Nephron progenitor cell (in vitro differentiated cells): ENCODE measurements around the gene ARHGEF38.

Experiments
- DNase-seq: peaks from one replicate; pipeline ENCODE4 v3.0.0; 2021
- H3K27ac Mint-ChIP-seq: 2 replicates; pipeline ENCODE4 v1.8.0; 2021; ENCODE audit warnings: mild to moderate bottlenecking, moderate library complexity, mixed read lengths
- H3K27me3 Mint-ChIP-seq: 2 replicates; pipeline ENCODE4 v1.8.0; 2021; ENCODE audit warnings: mild to moderate bottlenecking, low read depth, mixed read lengths; ENCODE audit not compliant: poor library complexity
- H3K36me3 Mint-ChIP-seq: 2 replicates; pipeline ENCODE4 v1.8.0; 2021; ENCODE audit warnings: low read depth, mixed read lengths
- H3K4me1 Mint-ChIP-seq: 2 replicates; pipeline ENCODE4 v1.8.0; 2021; ENCODE audit warnings: mixed read lengths
- H3K4me3 Mint-ChIP-seq: 2 replicates; pipeline ENCODE4 v1.8.0; 2021; ENCODE audit warnings: mild to moderate bottlenecking, moderate library complexity, mixed read lengths
- H3K9me3 Mint-ChIP-seq: 2 replicates; pipeline ENCODE4 v1.8.0; 2021; ENCODE audit warnings: mild to moderate bottlenecking, moderate library complexity, mixed read lengths
- TF ChIP-seq, protein P1 (sequence below): fragments of 200-600 bp; sonication (generic); IDR thresholded peaks from 2 replicates; pipeline ENCODE4 v1.5.0; 2021; ENCODE audit warnings: antibody characterized with exemption

Gene ARHGEF38

DNA sequence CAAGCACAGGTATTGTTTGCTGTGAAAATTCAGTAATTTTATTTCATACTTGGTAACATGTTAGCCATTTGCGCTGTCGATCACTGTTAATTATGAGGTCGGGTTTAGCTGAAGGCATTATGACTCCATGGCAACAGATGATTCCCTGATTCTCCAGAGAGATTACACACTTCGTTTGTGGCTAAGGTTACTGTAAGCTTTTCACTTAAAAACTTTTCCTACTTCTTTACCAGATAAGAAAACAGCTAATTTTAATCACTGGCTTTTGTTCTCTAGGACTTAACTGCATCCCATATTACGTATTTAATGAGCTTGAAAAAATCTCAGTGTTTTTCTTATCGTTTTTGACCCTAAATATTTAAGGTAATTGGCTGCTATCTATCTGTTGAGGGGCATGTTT is 158.3 kb downstream of the ARHGEF38 start:
- TF ChIP-seq, protein P1, sequence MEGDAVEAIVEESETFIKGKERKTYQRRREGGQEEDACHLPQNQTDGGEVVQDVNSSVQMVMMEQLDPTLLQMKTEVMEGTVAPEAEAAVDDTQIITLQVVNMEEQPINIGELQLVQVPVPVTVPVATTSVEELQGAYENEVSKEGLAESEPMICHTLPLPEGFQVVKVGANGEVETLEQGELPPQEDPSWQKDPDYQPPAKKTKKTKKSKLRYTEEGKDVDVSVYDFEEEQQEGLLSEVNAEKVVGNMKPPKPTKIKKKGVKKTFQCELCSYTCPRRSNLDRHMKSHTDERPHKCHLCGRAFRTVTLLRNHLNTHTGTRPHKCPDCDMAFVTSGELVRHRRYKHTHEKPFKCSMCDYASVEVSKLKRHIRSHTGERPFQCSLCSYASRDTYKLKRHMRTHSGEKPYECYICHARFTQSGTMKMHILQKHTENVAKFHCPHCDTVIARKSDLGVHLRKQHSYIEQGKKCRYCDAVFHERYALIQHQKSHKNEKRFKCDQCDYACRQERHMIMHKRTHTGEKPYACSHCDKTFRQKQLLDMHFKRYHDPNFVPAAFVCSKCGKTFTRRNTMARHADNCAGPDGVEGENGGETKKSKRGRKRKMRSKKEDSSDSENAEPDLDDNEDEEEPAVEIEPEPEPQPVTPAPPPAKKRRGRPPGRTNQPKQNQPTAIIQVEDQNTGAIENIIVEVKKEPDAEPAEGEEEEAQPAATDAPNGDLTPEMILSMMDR: no peak
- no peaks in the 10 kb centered on the region for H3K27me3 Mint-ChIP-seq
- peaks cover 29% of the 10 kb centered on the region for H3K4me1 Mint-ChIP-seq
- peaks cover 23% of the 10 kb centered on the region for H3K36me3 Mint-ChIP-seq
- no peak overlapping the region for H3K27ac Mint-ChIP-seq
- peaks cover 9% of the 10 kb centered on the region for H3K9me3 Mint-ChIP-seq
- DNase-seq: no peak
- H3K4me3 Mint-ChIP-seq: peak overlapping the region; percentile 94

DNA sequence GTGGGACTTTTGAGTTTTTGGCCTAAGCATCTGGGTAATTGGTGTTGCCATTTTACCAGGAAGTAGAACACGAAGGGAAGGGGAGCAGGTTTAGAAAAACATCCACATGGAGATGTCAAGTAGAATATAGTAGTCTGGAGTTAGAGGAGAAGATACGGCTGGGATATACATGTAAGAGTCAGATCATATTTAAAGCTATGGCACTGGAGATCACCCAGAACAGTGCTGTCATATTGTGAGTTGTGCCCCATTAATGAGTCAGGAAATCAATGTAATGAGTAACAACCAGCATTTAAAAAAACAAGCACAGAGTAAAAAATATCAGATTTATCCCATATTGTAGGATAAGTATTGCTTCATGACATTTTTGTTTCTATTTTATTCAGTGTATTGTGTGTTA is 160.3 kb downstream of the ARHGEF38 start:
- H3K36me3 Mint-ChIP-seq: peaks cover 22% of the 10 kb centered on the region
- no peak overlapping the region for H3K4me3 Mint-ChIP-seq
- TF ChIP-seq, protein P1: no peak
- H3K27ac Mint-ChIP-seq: no peak overlapping the region
- peaks cover 7% of the 10 kb centered on the region for H3K9me3 Mint-ChIP-seq
- H3K4me1 Mint-ChIP-seq: peaks cover 16% of the 10 kb centered on the region
- no peaks in the 10 kb centered on the region for H3K27me3 Mint-ChIP-seq
- no peak for DNase-seq

DNA sequence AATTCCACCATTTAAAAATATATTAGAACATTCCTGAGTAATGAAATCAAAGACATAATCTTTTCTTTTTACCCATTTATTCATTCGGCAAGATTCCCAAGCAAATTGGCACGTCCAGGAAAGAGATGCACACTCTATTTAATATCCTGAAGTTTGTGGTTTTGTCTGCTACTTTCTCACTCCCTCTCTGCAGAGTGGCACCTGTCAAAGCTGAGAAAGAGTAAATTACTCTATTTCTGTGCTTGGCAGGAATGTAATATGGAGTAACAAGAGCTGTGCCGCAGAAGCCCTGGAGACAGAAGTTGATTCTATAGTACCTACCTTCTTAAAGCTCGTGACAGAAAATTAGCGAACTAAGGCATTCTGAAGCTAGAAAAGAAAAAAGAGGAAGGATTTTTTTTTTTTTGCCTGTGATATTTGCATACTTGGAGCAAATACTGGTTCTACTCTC is 161.7 kb downstream of the ARHGEF38 start:
- no peak overlapping the region for H3K4me3 Mint-ChIP-seq
- TF ChIP-seq, protein P1: no peak

DNA sequence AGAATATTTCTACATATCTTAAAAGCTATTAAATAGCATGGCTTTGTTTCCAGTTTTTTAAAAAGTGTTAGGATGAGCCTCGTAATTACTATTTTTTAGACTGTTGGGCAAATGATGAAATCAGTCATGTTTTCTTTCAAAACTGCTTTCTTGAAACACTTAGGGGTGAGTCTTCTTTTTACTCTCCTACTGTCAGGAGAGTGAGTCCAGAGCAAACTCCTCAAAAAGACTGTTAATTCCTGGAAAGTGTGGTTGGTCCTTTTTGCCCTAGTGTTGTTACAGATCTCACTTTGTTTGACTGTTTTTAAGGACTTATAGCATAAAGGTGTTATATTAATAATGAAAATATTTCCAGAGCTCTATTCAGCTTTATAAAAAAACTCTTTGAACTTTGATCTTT is 162.5 kb downstream of the ARHGEF38 start:
- no peak for DNase-seq
- TF ChIP-seq, protein P1: no peak

More for the DNA sequence above, 161.7 kb downstream of the ARHGEF38 start:
- H3K27me3 Mint-ChIP-seq: no peaks in the 10 kb centered on the region
- H3K36me3 Mint-ChIP-seq: peaks cover 27% of the 10 kb centered on the region
- H3K4me1 Mint-ChIP-seq: peaks cover 12% of the 10 kb centered on the region
- no peak overlapping the region for H3K27ac Mint-ChIP-seq
- no peak for DNase-seq
- H3K9me3 Mint-ChIP-seq: peaks cover 7% of the 10 kb centered on the region

DNA sequence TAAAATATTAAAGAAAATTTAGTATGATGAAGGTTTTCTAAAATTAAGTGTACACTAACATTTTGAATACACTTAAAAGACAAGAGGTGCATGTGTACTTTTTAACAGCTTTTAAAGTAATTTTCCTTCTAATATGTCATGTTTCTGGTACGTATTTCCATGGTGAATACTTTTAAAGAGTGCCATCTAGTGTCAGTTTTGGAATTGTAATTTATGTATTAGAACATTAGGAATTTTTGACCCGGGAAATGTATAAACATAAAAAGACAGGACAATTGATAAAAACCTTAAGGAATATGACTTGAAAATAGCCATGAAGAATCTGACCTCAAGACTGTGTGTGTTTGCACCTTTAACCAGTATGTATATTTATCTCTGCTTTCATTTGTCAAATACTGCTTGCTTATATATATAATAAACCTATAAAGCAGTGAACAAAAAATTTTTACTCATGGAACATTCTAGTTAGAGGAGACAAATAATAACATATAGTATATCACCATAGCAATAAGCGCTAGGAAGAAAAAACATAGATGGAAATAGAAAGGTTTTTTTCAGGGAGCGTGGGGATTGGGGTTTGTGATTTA is 163.4 kb downstream of the ARHGEF38 start:
- peaks cover 2% of the 10 kb centered on the region for H3K4me1 Mint-ChIP-seq
- peak overlapping the region; percentile 54 for H3K27ac Mint-ChIP-seq
- TF ChIP-seq, protein P1: peak; percentile 23
- no peak for DNase-seq
- peaks cover 41% of the 10 kb centered on the region for H3K36me3 Mint-ChIP-seq
- H3K4me3 Mint-ChIP-seq: no peak overlapping the region
- H3K9me3 Mint-ChIP-seq: peaks cover 7% of the 10 kb centered on the region
- no peaks in the 10 kb centered on the region for H3K27me3 Mint-ChIP-seq

More for the DNA sequence above, 162.5 kb downstream of the ARHGEF38 start:
- H3K27me3 Mint-ChIP-seq: no peaks in the 10 kb centered on the region
- no peak overlapping the region for H3K4me3 Mint-ChIP-seq
- no peak overlapping the region for H3K27ac Mint-ChIP-seq
- H3K9me3 Mint-ChIP-seq: peaks cover 7% of the 10 kb centered on the region
- peaks cover 8% of the 10 kb centered on the region for H3K4me1 Mint-ChIP-seq
- peaks cover 34% of the 10 kb centered on the region for H3K36me3 Mint-ChIP-seq

DNA sequence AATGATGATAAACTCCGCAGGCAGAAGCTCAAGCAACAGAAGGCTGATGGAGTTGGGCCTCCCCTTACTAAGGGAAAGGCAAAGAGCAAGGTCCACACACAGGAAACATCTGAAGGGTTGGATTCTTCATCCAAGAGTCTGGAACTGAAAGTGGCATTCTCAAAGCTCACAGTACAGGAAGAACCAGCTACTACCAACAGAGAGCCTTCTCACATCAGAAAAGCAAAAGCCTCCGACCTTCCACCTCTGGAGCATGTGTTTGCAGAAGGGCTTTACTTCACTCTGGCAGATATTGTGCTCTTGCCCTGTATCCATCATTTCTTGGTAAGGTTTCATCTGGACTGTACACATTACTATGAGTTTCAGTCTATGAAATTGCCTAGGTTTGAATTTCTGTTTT is 166.8 kb downstream of the ARHGEF38 start:
- H3K4me1 Mint-ChIP-seq: no peaks in the 10 kb centered on the region
- TF ChIP-seq, protein P1: no peak
- peak overlapping the region; percentile 22 for H3K27ac Mint-ChIP-seq
- no peak overlapping the region for H3K4me3 Mint-ChIP-seq
- peaks cover 50% of the 10 kb centered on the region for H3K36me3 Mint-ChIP-seq
- H3K9me3 Mint-ChIP-seq: peaks cover 7% of the 10 kb centered on the region
- DNase-seq: no peak
- H3K27me3 Mint-ChIP-seq: no peaks in the 10 kb centered on the region
